SJSA1 (cell line): ENCODE measurements around the gene DNM3. TPM values are rescaled to one million over a fixed set of nuclear protein-coding genes. Genes with fewer than 3 reads are reported as not detected.

Experiments
- DNase-seq, 2 experiments: peaks; one replicate each; pipeline ENCODE4 v3.0.0-alpha.2; 2015 to 2020; ENCODE audit warnings: low spot score in 2 of 2, low read depth in 1 of 2
- H3K27ac ChIP-seq: fragments of 250-450 bp; sonication (Bioruptor Pico); 2 replicates; pipeline ENCODE4 v1.5.1; 2020; ENCODE audit warnings: mild to moderate bottlenecking, moderate library complexity
- H3K27me3 ChIP-seq: fragments of 250-450 bp; sonication (Bioruptor Pico); replicated peaks from 2 replicates; pipeline ENCODE4 v1.5.1; 2020; ENCODE audit warnings: mild to moderate bottlenecking, moderate library complexity
- H3K36me3 ChIP-seq: fragments of 250-450 bp; sonication (Bioruptor Pico); 2 replicates; pipeline ENCODE4 v1.5.1; 2020; ENCODE audit warnings: mild to moderate bottlenecking
- H3K4me1 ChIP-seq: fragments of 250-450 bp; sonication (Bioruptor Pico); replicated peaks from 2 replicates; pipeline ENCODE4 v1.6.1; 2021; ENCODE audit warnings: mild to moderate bottlenecking
- H3K4me3 ChIP-seq: fragments of 250-450 bp; sonication (Bioruptor Pico); 2 replicates; pipeline ENCODE4 v1.5.1; 2020; ENCODE audit warnings: mild to moderate bottlenecking
- H3K9me3 ChIP-seq: fragments of 250-450 bp; sonication (Bioruptor Pico); replicated peaks from 2 replicates; pipeline ENCODE4 v1.5.1; 2020; ENCODE audit warnings: mild to moderate bottlenecking
- total RNA-seq: library from RNA; depleted of rRNA; stranded (reverse); fragments of >200 nt; shearing (Covaris generic); gene quantifications from 2 replicates; pipeline ENCODE4 v1.2.3, GENCODE V29; 2014

Gene DNM3
- total RNA-seq, 1 experiment from 2014 or later = 1.7 TPM

GRCh38 chr1:172397633-172398032 lies 556.3 kb downstream of the DNM3 start:
- Histone ChIP-seq H3K4me3 (no peak overlapping the region), H3K27ac (no peak overlapping the region)
- DNase-seq = no peak

GRCh38 chr1:172398193-172398592 lies 556.9 kb downstream of the DNM3 start:
- H3K27ac ChIP-seq = peak overlapping the region; percentile 73; the same call in 1 of the 2 replicates
- H3K4me3 ChIP-seq = no peak overlapping the region
- DNase-seq = no peak
- peaks cover 44% of the 10 kb centered on the region for H3K4me1 ChIP-seq
- no peaks in the 10 kb centered on the region for H3K27me3 ChIP-seq
- H3K36me3 ChIP-seq = no peaks in the 10 kb centered on the region
- no peaks in the 10 kb centered on the region for H3K9me3 ChIP-seq

More at GRCh38 chr1:172397633-172398032, 556.3 kb downstream of the DNM3 start:
- Histone ChIP-seq H3K9me3 (no peaks in the 10 kb centered on the region), H3K4me1 (peaks cover 44% of the 10 kb centered on the region), H3K27me3 (no peaks in the 10 kb centered on the region), H3K36me3 (no peaks in the 10 kb centered on the region)

GRCh38 chr1:172398970-172399755 lies 557.9 kb downstream of the DNM3 start:
- no peaks in the 10 kb centered on the region for H3K36me3 ChIP-seq
- H3K27me3 ChIP-seq = no peaks in the 10 kb centered on the region
- DNase-seq = peak; percentile 83 to 89
- H3K4me3 ChIP-seq = no peak overlapping the region
- no peaks in the 10 kb centered on the region for H3K9me3 ChIP-seq
- H3K27ac ChIP-seq = peak overlapping the region; percentile 73
- peaks cover 43% of the 10 kb centered on the region for H3K4me1 ChIP-seq

- Histone ChIP-seq H3K27me3 (no peaks in the 10 kb centered on the region), H3K4me3 (no peak overlapping the region), H3K4me1 (peaks cover 36% of the 10 kb centered on the region), H3K9me3 (no peaks in the 10 kb centered on the region), H3K36me3 (no peaks in the 10 kb centered on the region), H3K27ac (no peak overlapping the region)
- DNase-seq = no peak
These were observed 558.7 kb downstream of the DNM3 start for GRCh38 chr1:172399756-172400721.

GRCh38 chr1:172400722-172401105 lies 559.4 kb downstream of the DNM3 start:
- H3K4me1 ChIP-seq = peaks cover 36% of the 10 kb centered on the region
- H3K36me3 ChIP-seq = no peaks in the 10 kb centered on the region
- H3K9me3 ChIP-seq = no peaks in the 10 kb centered on the region
- no peaks in the 10 kb centered on the region for H3K27me3 ChIP-seq
- no peak for DNase-seq
- H3K27ac ChIP-seq = no peak overlapping the region
- H3K4me3 ChIP-seq = no peak overlapping the region

- Histone ChIP-seq H3K27me3 (no peaks in the 10 kb centered on the region), H3K4me1 (peaks cover 36% of the 10 kb centered on the region), H3K9me3 (no peaks in the 10 kb centered on the region), H3K36me3 (no peaks in the 10 kb centered on the region), H3K4me3 (no peak overlapping the region), H3K27ac (no peak overlapping the region)
- no peak for DNase-seq
These were observed 560.2 kb downstream of the DNM3 start for GRCh38 chr1:172401477-172401876.

GRCh38 chr1:172401892-172402291 lies 560.6 kb downstream of the DNM3 start:
- Histone ChIP-seq H3K4me1 (peaks cover 34% of the 10 kb centered on the region), H3K4me3 (no peak overlapping the region), H3K27me3 (no peaks in the 10 kb centered on the region), H3K27ac (no peak overlapping the region), H3K36me3 (no peaks in the 10 kb centered on the region), H3K9me3 (no peaks in the 10 kb centered on the region)
- no peak for DNase-seq

GRCh38 chr1:172402878-172403569 lies 561.7 kb downstream of the DNM3 start:
- H3K36me3 ChIP-seq = no peaks in the 10 kb centered on the region
- DNase-seq = no peak
- no peak overlapping the region for H3K27ac ChIP-seq
- no peak overlapping the region for H3K4me3 ChIP-seq
- no peaks in the 10 kb centered on the region for H3K9me3 ChIP-seq
- no peaks in the 10 kb centered on the region for H3K27me3 ChIP-seq
- H3K4me1 ChIP-seq = peaks cover 25% of the 10 kb centered on the region

- Histone ChIP-seq H3K4me3 (no peak overlapping the region), H3K27ac (no peak overlapping the region), H3K9me3 (no peaks in the 10 kb centered on the region), H3K4me1 (peaks cover 16% of the 10 kb centered on the region), H3K27me3 (no peaks in the 10 kb centered on the region), H3K36me3 (no peaks in the 10 kb centered on the region)
- no peak for DNase-seq
These were observed 562.8 kb downstream of the DNM3 start for GRCh38 chr1:172404121-172404520.

- Histone ChIP-seq H3K27me3 (no peaks in the 10 kb centered on the region), H3K27ac (no peak overlapping the region), H3K36me3 (no peaks in the 10 kb centered on the region), H3K4me1 (0 out of 2 replicates have a peak, but pooled peaks cover 3% of the 10 kb centered on the region), H3K9me3 (no peaks in the 10 kb centered on the region), H3K4me3 (no peak overlapping the region)
- DNase-seq = no peak
These were observed 564.6 kb downstream of the DNM3 start for GRCh38 chr1:172405912-172406311.

GRCh38 chr1:172406968-172407367 lies 565.7 kb downstream of the DNM3 start:
- no peak for DNase-seq
- no peaks in the 10 kb centered on the region for H3K36me3 ChIP-seq
- no peaks in the 10 kb centered on the region for H3K27me3 ChIP-seq
- H3K4me3 ChIP-seq = no peak overlapping the region
- 0 out of 2 replicates have a peak, but pooled peaks cover 3% of the 10 kb centered on the region for H3K4me1 ChIP-seq
- H3K9me3 ChIP-seq = no peaks in the 10 kb centered on the region
- no peak overlapping the region for H3K27ac ChIP-seq

- no peak overlapping the region for H3K4me3 ChIP-seq
- H3K4me1 ChIP-seq = no peaks in the 10 kb centered on the region
- H3K27me3 ChIP-seq = no peaks in the 10 kb centered on the region
- H3K36me3 ChIP-seq = no peaks in the 10 kb centered on the region
- no peak for DNase-seq
- no peaks in the 10 kb centered on the region for H3K9me3 ChIP-seq
- H3K27ac ChIP-seq = no peak overlapping the region
These were observed 567.7 kb downstream of the DNM3 start for GRCh38 chr1:172408958-172409357.

GRCh38 chr1:172410027-172410426 lies 568.7 kb downstream of the DNM3 start:
- Histone ChIP-seq H3K4me1 (no peaks in the 10 kb centered on the region), H3K27me3 (no peaks in the 10 kb centered on the region), H3K36me3 (no peaks in the 10 kb centered on the region), H3K4me3 (no peak overlapping the region), H3K27ac (no peak overlapping the region), H3K9me3 (no peaks in the 10 kb centered on the region)
- no peak for DNase-seq
